Measurements from ENCODE around the gene KCNQ1. TPM values are rescaled to one million over a fixed set of nuclear protein-coding genes. Genes with fewer than 3 reads are reported as not detected.

Gene KCNQ1
- total RNA-seq, 2 experiments from 2014 or later: 20.4 to 24.3 TPM

DNA sequence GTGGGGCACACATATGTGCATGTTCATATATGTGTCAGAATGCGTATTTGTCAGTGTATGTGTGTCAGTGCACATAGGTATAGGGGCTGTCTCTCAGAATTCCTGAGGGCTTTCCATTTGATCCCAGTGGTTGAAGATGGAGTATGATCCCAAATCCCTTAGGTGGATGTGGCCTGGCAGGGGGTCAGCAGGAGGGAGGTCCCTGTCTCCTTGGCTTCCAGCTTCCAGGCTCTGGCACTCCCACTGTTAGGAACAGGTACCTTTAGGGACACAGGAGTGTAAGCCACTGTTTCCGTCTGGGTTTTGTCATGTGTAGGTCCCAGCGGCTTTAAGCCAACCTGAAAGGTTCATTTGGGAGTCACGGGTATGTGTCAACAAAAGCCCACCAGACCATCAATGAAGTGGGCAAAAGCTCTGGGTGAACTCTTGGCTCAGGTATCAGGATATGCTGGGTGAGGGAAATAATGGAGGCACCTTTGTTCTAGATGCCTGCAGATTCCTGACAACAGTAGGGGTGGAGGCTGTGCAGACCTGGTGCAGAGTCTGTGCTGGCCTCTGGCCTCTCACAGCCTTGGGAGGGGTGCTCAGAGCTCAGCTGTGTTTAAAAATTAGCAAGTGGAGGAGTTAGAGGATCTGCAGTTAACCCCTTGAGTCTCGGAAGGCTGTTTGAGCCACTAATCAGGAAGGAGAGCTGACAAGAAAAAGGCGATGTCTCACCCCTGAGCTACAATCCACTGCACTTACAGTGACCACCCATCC lies 246.0 kb downstream of the KCNQ1 start:
- DNase-seq: no peak
- H3K4me1 Mint-ChIP-seq: no peaks in the 10 kb centered on the region
- H3K27me3 Mint-ChIP-seq: no peaks in the 10 kb centered on the region
- no peak overlapping the region for H3K27ac Mint-ChIP-seq
- no peak overlapping the region for H3K4me3 Mint-ChIP-seq
- H3K36me3 Mint-ChIP-seq (ENCODE audit: low read depth): no peaks in the 10 kb centered on the region
- ChIA-PET POLR2A (no interaction called here), CTCF (interaction anchor here (0.7 to 1.3 kb wide), 2 partner anchors 17 to 30 kb away, joined by 3 to 4 read pairs; no protein-coding TSS in a partner anchor)
- no peaks in the 10 kb centered on the region for H3K9me3 Mint-ChIP-seq

GRCh38 chr11:2691355-2691761 lies 246.6 kb downstream of the KCNQ1 start:
- H3K9me3 Mint-ChIP-seq: no peaks in the 10 kb centered on the region
- no peak for DNase-seq
- ChIA-PET POLR2A (no interaction called here), CTCF (interaction anchor here (0.7 to 1.3 kb wide), 2 partner anchors 17 to 31 kb away, joined by 3 to 4 read pairs; no protein-coding TSS in a partner anchor)
- no peaks in the 10 kb centered on the region for H3K36me3 Mint-ChIP-seq (ENCODE audit: low read depth)
- no peaks in the 10 kb centered on the region for H3K27me3 Mint-ChIP-seq
- no peaks in the 10 kb centered on the region for H3K4me1 Mint-ChIP-seq
- H3K4me3 Mint-ChIP-seq: no peak overlapping the region
- H3K27ac Mint-ChIP-seq: no peak overlapping the region

DNA sequence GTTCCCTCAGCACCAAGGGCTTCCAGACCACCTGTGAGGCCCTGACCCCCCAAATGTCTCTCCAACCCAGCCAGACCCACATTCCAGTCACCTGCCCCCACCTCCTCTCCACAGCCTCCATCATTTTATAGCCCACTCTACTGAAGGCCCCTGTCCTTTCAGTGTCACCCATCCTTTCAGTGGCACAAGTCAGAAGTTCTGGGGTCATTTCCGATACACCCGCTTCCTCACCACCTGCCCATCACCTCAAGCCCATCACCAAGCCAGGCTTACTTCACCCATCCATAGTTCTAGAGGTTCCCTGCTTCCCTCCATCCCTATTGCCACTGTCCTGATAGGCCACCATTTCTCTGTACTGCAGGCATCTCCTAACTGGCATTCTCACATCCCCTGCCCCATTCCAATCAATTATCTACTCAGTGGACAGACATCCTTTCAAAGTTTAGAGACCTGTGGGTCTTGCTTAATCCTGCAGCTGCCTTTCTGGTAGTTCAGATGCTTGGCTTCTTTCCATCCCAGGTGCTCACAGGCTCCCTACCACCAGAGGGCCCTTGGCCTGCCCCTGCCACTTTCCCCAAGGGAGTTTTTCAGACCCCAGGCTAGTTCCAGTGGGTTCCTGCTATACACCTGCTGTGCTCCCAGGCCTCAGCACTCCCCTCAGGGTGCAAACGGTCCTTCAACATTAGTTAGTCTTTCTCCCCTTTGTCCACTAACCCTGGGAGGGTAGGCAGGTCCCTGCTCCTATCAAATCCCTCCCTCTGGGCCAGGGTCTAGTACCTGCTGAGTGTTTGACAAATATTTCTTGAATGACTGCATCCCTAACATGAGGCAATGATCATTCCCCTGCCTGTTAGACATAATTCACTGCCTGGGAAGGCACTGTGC lies 247.4 kb downstream of the KCNQ1 start:
- no peaks in the 10 kb centered on the region for H3K27me3 Mint-ChIP-seq
- H3K27ac Mint-ChIP-seq: no peak overlapping the region
- H3K36me3 Mint-ChIP-seq (ENCODE audit: low read depth): no peaks in the 10 kb centered on the region
- no peaks in the 10 kb centered on the region for H3K4me1 Mint-ChIP-seq
- no peaks in the 10 kb centered on the region for H3K9me3 Mint-ChIP-seq
- ChIA-PET CTCF (interaction anchor here (1.3 kb wide), 1 partner anchor 18 kb away, joined by 4 read pairs; no protein-coding TSS in a partner anchor), POLR2A (no interaction called here)
- no peak for DNase-seq
- no peak overlapping the region for H3K4me3 Mint-ChIP-seq

DNA sequence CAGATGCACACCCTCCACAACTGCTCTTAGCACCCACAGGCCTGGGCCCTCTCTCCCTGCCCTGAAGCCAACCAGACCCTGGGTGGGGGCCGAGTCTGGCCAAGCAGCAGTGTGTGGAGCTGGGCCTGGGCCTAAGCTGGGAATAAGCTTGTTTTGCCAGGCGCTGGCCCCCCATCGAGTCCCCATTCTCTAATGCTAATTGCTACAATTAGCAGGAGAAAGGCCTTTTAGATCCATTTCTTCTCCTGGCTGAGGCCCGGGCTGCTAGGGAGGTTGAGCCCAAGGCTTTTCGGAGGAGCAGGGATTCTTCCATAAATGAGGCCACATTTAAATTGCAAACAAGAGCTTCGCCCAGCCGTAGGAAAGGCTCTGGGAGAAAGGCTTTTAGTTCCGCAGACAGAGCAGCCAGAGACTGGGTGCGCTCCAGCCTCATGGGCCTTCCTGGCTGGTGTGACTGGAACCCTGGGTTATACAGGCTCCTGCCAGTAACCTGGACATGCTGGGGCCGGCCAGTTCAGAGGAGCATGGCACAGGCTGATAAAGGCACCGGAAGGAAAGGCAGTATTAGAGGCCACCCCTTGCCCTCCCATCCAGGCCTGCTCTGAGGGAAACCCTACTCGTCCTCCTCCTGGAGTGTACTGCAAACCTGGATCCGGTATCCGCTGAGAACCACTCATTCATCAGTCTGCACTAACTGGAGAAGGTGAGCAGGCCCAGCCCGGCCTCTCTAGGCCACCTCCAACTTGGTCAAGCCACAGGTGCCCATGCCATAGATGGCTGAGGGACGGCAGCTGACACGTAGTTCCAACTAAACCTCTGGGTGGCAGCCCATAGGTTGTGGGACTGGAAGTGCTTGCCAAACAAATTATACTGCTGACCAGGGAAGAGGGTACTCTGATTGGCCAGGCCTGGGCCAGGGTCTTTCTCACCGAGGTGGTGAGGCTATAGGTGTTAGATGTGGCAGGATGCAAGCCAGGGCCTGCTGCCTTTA lies 248.8 kb downstream of the KCNQ1 start:
- ChIA-PET CTCF (interaction anchor here (1.7 kb wide), 1 partner anchor 10 kb away, joined by 5 read pairs; no protein-coding TSS in a partner anchor), POLR2A (no interaction called here)
- DNase-seq: no peak
- Mint-ChIP-seq H3K9me3 (no peaks in the 10 kb centered on the region), H3K4me3 (no peak overlapping the region), H3K27ac (no peak overlapping the region), H3K27me3 (peaks cover 4% of the 10 kb centered on the region), H3K4me1 (peaks cover 4% of the 10 kb centered on the region), H3K36me3 (ENCODE audit: low read depth) (peaks cover 4% of the 10 kb centered on the region)

- H3K4me1 Mint-ChIP-seq: peaks cover 9% of the 10 kb centered on the region
- no peaks in the 10 kb centered on the region for H3K9me3 Mint-ChIP-seq
- POLR2A ChIA-PET: no interaction called here
- no peak overlapping the region for H3K27ac Mint-ChIP-seq
- peaks cover 5% of the 10 kb centered on the region for H3K27me3 Mint-ChIP-seq
- no peak for DNase-seq
- no peak overlapping the region for H3K4me3 Mint-ChIP-seq
- peaks cover 9% of the 10 kb centered on the region for H3K36me3 Mint-ChIP-seq (ENCODE audit: low read depth)
- CTCF ChIA-PET: interaction anchor here (1.7 kb wide), 1 partner anchor 9 kb away, joined by 5 read pairs; no protein-coding TSS in a partner anchor
Observed at GRCh38 chr11:2694495-2694894, 249.7 kb downstream of the KCNQ1 start.

- no peak overlapping the region for H3K4me3 Mint-ChIP-seq
- POLR2A ChIA-PET: no interaction called here
- H3K4me1 Mint-ChIP-seq: peaks cover 9% of the 10 kb centered on the region
- no peaks in the 10 kb centered on the region for H3K9me3 Mint-ChIP-seq
- peaks cover 5% of the 10 kb centered on the region for H3K27me3 Mint-ChIP-seq
- CTCF ChIA-PET: interaction anchor here (0.6 to 1.7 kb wide), 2 partner anchors 8 to 151 kb away, joined by 3 to 5 read pairs; no protein-coding TSS in a partner anchor
- peaks cover 9% of the 10 kb centered on the region for H3K36me3 Mint-ChIP-seq (ENCODE audit: low read depth)
- no peak for DNase-seq
- H3K27ac Mint-ChIP-seq: no peak overlapping the region
Observed at GRCh38 chr11:2694995-2695939, 250.5 kb downstream of the KCNQ1 start.

- Mint-ChIP-seq H3K9me3 (no peaks in the 10 kb centered on the region), H3K4me1 (peaks cover 9% of the 10 kb centered on the region), H3K36me3 (ENCODE audit: low read depth) (peaks cover 9% of the 10 kb centered on the region), H3K27me3 (peaks cover 5% of the 10 kb centered on the region), H3K27ac (no peak overlapping the region), H3K4me3 (no peak overlapping the region)
- ChIA-PET CTCF (no interaction called here), POLR2A (no interaction called here)
- no peak for DNase-seq
Observed at GRCh38 chr11:2696455-2696854, 251.6 kb downstream of the KCNQ1 start.

DNA sequence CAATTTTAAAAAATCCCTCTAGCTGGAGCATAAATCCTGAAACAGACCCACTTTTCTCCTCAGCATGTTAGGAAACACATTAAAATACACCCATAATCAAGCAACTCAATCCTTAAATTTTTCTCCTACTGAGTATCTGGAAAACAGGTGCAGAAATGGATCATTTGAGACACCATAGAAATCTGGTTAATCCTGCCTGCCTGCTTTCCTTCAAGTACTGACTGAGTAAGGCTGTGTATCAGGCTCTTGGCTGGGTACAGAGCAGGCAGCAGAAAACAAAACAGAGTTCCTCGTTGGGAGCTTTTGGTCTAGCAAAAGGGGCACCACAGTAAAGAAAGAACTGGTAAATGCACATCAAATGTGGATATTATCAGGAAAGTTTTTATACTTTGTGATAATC lies 253.1 kb downstream of the KCNQ1 start:
- Mint-ChIP-seq H3K4me1 (peaks cover 9% of the 10 kb centered on the region), H3K4me3 (no peak overlapping the region), H3K27ac (no peak overlapping the region), H3K9me3 (no peaks in the 10 kb centered on the region), H3K36me3 (ENCODE audit: low read depth) (peaks cover 9% of the 10 kb centered on the region), H3K27me3 (peaks cover 5% of the 10 kb centered on the region)
- DNase-seq: no peak
- ChIA-PET POLR2A (no interaction called here), CTCF (no interaction called here)

DNA sequence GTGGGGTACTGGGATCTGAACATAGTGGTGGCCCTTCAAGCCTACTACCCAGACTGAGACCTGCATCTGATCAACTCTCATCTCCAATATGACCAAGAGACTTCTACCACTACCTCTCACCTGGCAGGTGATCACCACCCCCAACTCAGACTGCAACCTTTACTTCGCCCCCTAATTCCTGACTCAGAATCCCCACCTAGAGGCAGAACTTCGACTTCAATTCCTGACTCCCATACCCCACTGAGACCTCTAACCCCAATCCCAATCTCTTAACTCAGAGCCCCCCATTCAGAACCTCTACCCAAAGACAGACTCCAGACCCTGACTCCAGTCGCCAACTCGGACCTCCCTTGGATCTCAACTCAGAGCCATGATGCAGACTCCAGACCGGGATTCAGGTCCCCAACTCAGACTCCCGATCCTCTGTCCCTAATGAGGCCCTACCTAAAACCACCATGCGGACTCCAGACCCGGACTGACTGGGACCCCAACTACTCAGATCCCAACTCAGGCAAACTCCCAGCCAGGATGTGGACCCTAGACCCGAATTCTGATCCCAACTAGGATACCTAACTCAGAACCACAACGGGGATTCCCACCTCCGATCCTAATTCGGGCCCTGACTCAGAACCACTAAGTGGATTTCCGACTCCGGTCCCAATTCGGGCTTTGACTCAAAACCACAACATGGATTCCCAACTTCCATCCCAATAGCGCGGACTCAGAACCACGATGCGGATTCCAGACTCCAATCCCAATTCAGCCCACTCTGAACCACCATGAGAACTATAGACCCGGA lies 253.8 kb downstream of the KCNQ1 start:
- Mint-ChIP-seq H3K4me1 (peaks cover 9% of the 10 kb centered on the region), H3K36me3 (ENCODE audit: low read depth) (peaks cover 9% of the 10 kb centered on the region), H3K27me3 (peaks cover 5% of the 10 kb centered on the region), H3K9me3 (no peaks in the 10 kb centered on the region), H3K4me3 (peak overlapping the region; percentile 77), H3K27ac (no peak overlapping the region)
- DNase-seq: no peak
- ChIA-PET POLR2A (no interaction called here), CTCF (no interaction called here)

- ChIA-PET CTCF (no interaction called here), POLR2A (no interaction called here)
- H3K36me3 Mint-ChIP-seq (ENCODE audit: low read depth): peaks cover 9% of the 10 kb centered on the region
- DNase-seq: no peak
- H3K27ac Mint-ChIP-seq: peak overlapping the region; percentile 72
- H3K4me1 Mint-ChIP-seq: peaks cover 9% of the 10 kb centered on the region
- peaks cover 5% of the 10 kb centered on the region for H3K27me3 Mint-ChIP-seq
- no peaks in the 10 kb centered on the region for H3K9me3 Mint-ChIP-seq
- H3K4me3 Mint-ChIP-seq: peak overlapping the region; percentile 77
Observed at GRCh38 chr11:2699185-2699530, 254.3 kb downstream of the KCNQ1 start.

All from activated CD4-positive, alpha-beta T cell treated with anti-CD3 and anti-CD28 coated beads, Interleukin-2, amount 10 ng/mL, durations not matched to agents 7 days and 5 days (primary cell).